Pancreas (tissue), 10 donors: ENCODE results near the gene PTPN14. TPM values are rescaled to one million over a fixed set of nuclear protein-coding genes. Genes with fewer than 3 reads are reported as not detected.

Source experiments
- ATAC-seq, 4 donors: fragments of 200-7000 bp; cut with Tn5 transposase; one replicate each; pipeline versions ENCODE4 v1.8.0 to v1.9.1; 2020; ENCODE audit warnings: mild to moderate bottlenecking in 4 of 4, moderate library complexity in 4 of 4
- DNase-seq, 6 donors: peaks; one replicate each; pipeline ENCODE4 v3.0.0-alpha.2; 2020
- FAIRE-seq: peaks from 2 replicates; lab custom pipeline; 2012; peaks lifted over from hg19 to GRCh38; lab: Jason Lieb, UNC
- H3K27ac ChIP-seq, 4 donors: fragments of 200-600 bp; sonication (generic); 1 replicate in 3 of 4; 2 replicates in 1 of 4; pipeline versions ENCODE4 v1.5.0 to v1.8.0; 2020
- H3K27me3 ChIP-seq, 4 donors: fragments of 200-600 bp; one replicate each; pipeline ENCODE4 v1.8.0; 2021
- H3K36me3 ChIP-seq, 3 donors: fragments of 200-600 bp; sonication (generic) in 1 of 3; one replicate each; pipeline versions ENCODE4 v1.5.0 to v1.8.0; 2020 to 2021
- H3K4me1 ChIP-seq, 3 donors: fragments of 200-600 bp; one replicate each; pipeline ENCODE4 v1.8.0; 2021
- H3K4me3 ChIP-seq, 4 donors: fragments of 200-600 bp; sonication (generic) in 2 of 4; one replicate each; pipeline versions ENCODE4 v1.5.0 to v1.8.0; 2020 to 2021
- H3K9me3 ChIP-seq, 4 donors: fragments of 200-600 bp; one replicate each; pipeline ENCODE4 v1.8.0; 2021
- CTCF ChIP-seq, 4 donors: fragments of 200-600 bp; sonication (generic) in 3 of 4; IDR thresholded peaks; one replicate each; pipeline versions ENCODE4 v1.5.0 to v1.8.0; 2021; ENCODE audit warnings: antibody characterized with exemption in 4 of 4
- WGBS, 2 donors: extraction: QIAGEN DNeasy Blood & Tissue Kit; methylation state at CpG; one replicate each; pipeline ENCODE4 v1.1.7; 2013; 5-methylcytosine and 5-hydroxymethylcytosine counted together
- intact Hi-C, 3 donors: fragments of 100-400 bp; cut with DNase I; formaldehyde crosslinking; loops; one replicate each; pipeline versions ENCODE4 v1.11.1 to v1.14.2; 2022
- polyA plus RNA-seq, 2 donors: library from polyadenylated mRNA; stranded (reverse); fragments of 200-250 nt; gene quantifications; one replicate each; pipeline ENCODE4 v1.2.3, GENCODE V29; 2013
- total RNA-seq, 6 donors: library from RNA; stranded (reverse); fragmentation: NEBNext Ultra II Directional in 4 of 6; extraction: Animal tissue kit (Norgen Biotek cat#: 25700) in 4 of 6; gene quantifications; one replicate each; pipeline versions ENCODE4 v1.2.1 to v1.2.4, GENCODE V29; 2021 to 2023
- donor health status: healthy with polysubstance abuse.
- donor health status: DM: no; HTN: no; CAD: no; lungs with moderate emphysema.
- donor health status: DM: no; HTN: no; CAD: no.
- donor health status: control.
- donor health status: control.
- donor health status: Bipolar disorder and iron deficiency.
- donor health status: DM: yes; HTN: yes; CAD: no.
- donor health status: DM: no; HTN: no; CAD: no.
- donor health status: DM: no; HTN: no; CAD: no.
- donor health status: DM: yes; HTN: yes; CAD: no.

The PTPN14 gene
- total and polyA plus RNA-seq, 8 donors, result 1.9 to 17.5 (median 11.5) TPM

GRCh38 chr1:214363386-214363785 is 188.0 kb downstream of the PTPN14 start:
- intact Hi-C loops, result no loop called here
- WGBS, 2 donors, result 81 to 86% methylated on average over 4 of the region's 4 CpGs

GRCh38 chr1:214362188-214362882 is 189.1 kb downstream of the PTPN14 start:
- ATAC-seq, result peak in 2 of 4 donors; percentile 49 to 69
- no peak for TF ChIP-seq CTCF (IDR thresholded peaks at IDR 0.05)
- no peak for FAIRE-seq
- Histone ChIP-seq H3K27me3 (no peaks in the 10 kb centered on the region), H3K4me1 (no peaks in the 10 kb centered on the region), H3K36me3 (peaks cover 0 to 31% (median 0%) of the 10 kb centered on the region in 3 donors), H3K27ac (no peak overlapping the region), H3K4me3 (no peak overlapping the region), H3K9me3 (no peaks in the 10 kb centered on the region)
- WGBS, 2 donors, result 84 to 89% methylated on average over 9 of the region's 9 CpGs
- intact Hi-C loops, result no loop called here
- DNase-seq, result no peak

More at GRCh38 chr1:214363386-214363785, 188.0 kb downstream of the PTPN14 start:
- FAIRE-seq, result no peak
- no peak for TF ChIP-seq CTCF (IDR thresholded peaks at IDR 0.05)
- Histone ChIP-seq H3K4me1 (no peaks in the 10 kb centered on the region), H3K4me3 (no peak overlapping the region), H3K27ac (no peak overlapping the region), H3K9me3 (no peaks in the 10 kb centered on the region), H3K36me3 (peaks cover 0 to 28% (median 0%) of the 10 kb centered on the region in 3 donors), H3K27me3 (no peaks in the 10 kb centered on the region)
- DNase-seq, result no peak
- ATAC-seq, result no peak

- no peaks in the 10 kb centered on the region for H3K4me1 ChIP-seq
- no peak for FAIRE-seq
- H3K27ac ChIP-seq, result no peak overlapping the region
- H3K27me3 ChIP-seq, result no peaks in the 10 kb centered on the region
- ATAC-seq, result no peak
- peaks cover 0 to 31% (median 0%) of the 10 kb centered on the region in 3 donors for H3K36me3 ChIP-seq
- no peaks in the 10 kb centered on the region for H3K9me3 ChIP-seq
- H3K4me3 ChIP-seq, result no peak overlapping the region
- DNase-seq, result no peak
- intact Hi-C loops, result no loop called here
- WGBS, 2 donors, result 30 to 50% methylated on average over 1 of the region's 1 CpG
- no peak for TF ChIP-seq CTCF (IDR thresholded peaks at IDR 0.05)
Measured at GRCh38 chr1:214361636-214362035, 189.8 kb downstream of the PTPN14 start.

GRCh38 chr1:214360525-214361164 is 190.8 kb downstream of the PTPN14 start:
- H3K27me3 ChIP-seq, result no peaks in the 10 kb centered on the region
- 79 to 85% methylated on average over 3 of the region's 3 CpGs for WGBS, 2 donors
- intact Hi-C loops, result no loop called here
- no peak for DNase-seq
- H3K4me3 ChIP-seq, result no peak overlapping the region
- H3K36me3 ChIP-seq, result peaks cover 0 to 31% (median 0%) of the 10 kb centered on the region in 3 donors
- no peak overlapping the region for H3K27ac ChIP-seq
- ATAC-seq, result no peak
- TF ChIP-seq CTCF (IDR thresholded peaks at IDR 0.05), result no peak
- no peaks in the 10 kb centered on the region for H3K9me3 ChIP-seq
- no peaks in the 10 kb centered on the region for H3K4me1 ChIP-seq
- no peak for FAIRE-seq

- WGBS, 2 donors, result 84 to 87% methylated on average over 5 of the region's 5 CpGs
- H3K36me3 ChIP-seq, result peaks cover 0 to 31% (median 0%) of the 10 kb centered on the region in 3 donors
- no peak for FAIRE-seq
Measured at GRCh38 chr1:214360116-214360515, 191.3 kb downstream of the PTPN14 start.

More at GRCh38 chr1:214360116-214360515, 191.3 kb downstream of the PTPN14 start:
- no peaks in the 10 kb centered on the region for H3K4me1 ChIP-seq
- intact Hi-C loops, result no loop called here
- TF ChIP-seq CTCF (IDR thresholded peaks at IDR 0.05), result no peak
- H3K9me3 ChIP-seq, result no peaks in the 10 kb centered on the region
- no peak overlapping the region for H3K4me3 ChIP-seq
- no peak overlapping the region for H3K27ac ChIP-seq
- DNase-seq (no peak), ATAC-seq (no peak)
- no peaks in the 10 kb centered on the region for H3K27me3 ChIP-seq
